ENCODE results near the gene CYP4F2. TPM values are rescaled to one million over a fixed set of nuclear protein-coding genes. Genes with fewer than 3 reads are reported as not detected.

The CYP4F2 gene
- polyA plus RNA-seq, 1 donor from 2014 or later, result not detected

- Histone ChIP-seq H3K9me2 (ENCODE audit: insufficient read depth, low read length) (no peaks in the 10 kb centered on the region), H4K20me1 (ENCODE audit: insufficient read depth) (no peaks in the 10 kb centered on the region), H3K4me2 (ENCODE audit: low read length) (no peak overlapping the region), H3K9ac (ENCODE audit: low read length) (no peak overlapping the region), H3K4me3 (ENCODE audit: low read length) (no peak overlapping the region), H3K27ac (ENCODE audit: low read length) (no peak overlapping the region), H2AFZ (ENCODE audit: low read depth, low read length) (no peak overlapping the region), H3K9me3 (ENCODE audit: low read length) (peaks cover 4% of the 10 kb centered on the region), H3K36me3 (ENCODE audit: insufficient read depth, low read length) (no peaks in the 10 kb centered on the region), H3F3A (ENCODE audit: insufficient read depth, low read length, poor library complexity, severe bottlenecking) (no peaks in the 10 kb centered on the region), H3K79me2 (replicated peaks; ENCODE audit: insufficient read depth, low read length) (no peaks in the 10 kb centered on the region), H3K27me3 (ENCODE audit: insufficient read depth, low read depth, low read length) (no peaks in the 10 kb centered on the region)
- TF ChIP-seq POLR2AphosphoS5 (IDR thresholded peaks at IDR 0.05), result no peak
- TF ChIP-seq TAF1 (IDR thresholded peaks at IDR 0.05; ENCODE audit: low read depth), result no peak
- no peak for TF ChIP-seq CTCF (IDR thresholded peaks at IDR 0.05; ENCODE audit: poor library complexity, severe bottlenecking)
- no peak for TF ChIP-seq EZH2 (IDR thresholded peaks at IDR 0.05; ENCODE audit: borderline replicate concordance, insufficient read depth, low read length, poor library complexity, severe bottlenecking)
- TF ChIP-seq RAD21 (conservative IDR thresholded peaks at IDR 0.05), result no peak
- TF ChIP-seq MXI1 (conservative IDR thresholded peaks at IDR 0.05; ENCODE audit: poor library complexity, severe bottlenecking), result no peak
Observed at GRCh38 chr19:15869873-15870272, 28.0 kb downstream of the CYP4F2 start.

- Histone ChIP-seq H4K20me1 (ENCODE audit: insufficient read depth) (no peaks in the 10 kb centered on the region), H3K4me2 (ENCODE audit: low read length) (no peak overlapping the region), H3F3A (ENCODE audit: insufficient read depth, low read length, poor library complexity, severe bottlenecking) (no peaks in the 10 kb centered on the region), H3K36me3 (ENCODE audit: insufficient read depth, low read length) (no peaks in the 10 kb centered on the region), H3K4me3 (ENCODE audit: low read length) (no peak overlapping the region), H3K9me3 (ENCODE audit: low read length) (no peaks in the 10 kb centered on the region), H3K79me2 (replicated peaks; ENCODE audit: insufficient read depth, low read length) (no peaks in the 10 kb centered on the region), H2AFZ (ENCODE audit: low read depth, low read length) (no peak overlapping the region), H3K27ac (ENCODE audit: low read length) (no peak overlapping the region), H3K27me3 (ENCODE audit: insufficient read depth, low read depth, low read length) (no peaks in the 10 kb centered on the region), H3K9ac (ENCODE audit: low read length) (no peak overlapping the region), H3K9me2 (ENCODE audit: insufficient read depth, low read length) (no peaks in the 10 kb centered on the region)
- TF ChIP-seq EP300 (conservative IDR thresholded peaks at IDR 0.05; ENCODE audit: poor library complexity, severe bottlenecking) (no peak), MXI1 (conservative IDR thresholded peaks at IDR 0.05; ENCODE audit: poor library complexity, severe bottlenecking) (no peak), CTCF (IDR thresholded peaks at IDR 0.05; ENCODE audit: poor library complexity, severe bottlenecking) (no peak), POLR2AphosphoS5 (IDR thresholded peaks at IDR 0.05) (no peak), REST (IDR thresholded peaks at IDR 0.05; ENCODE audit: borderline replicate concordance) (no peak), TAF1 (IDR thresholded peaks at IDR 0.05; ENCODE audit: low read depth) (no peak), EZH2 (IDR thresholded peaks at IDR 0.05; ENCODE audit: borderline replicate concordance, insufficient read depth, low read length, poor library complexity, severe bottlenecking) (no peak), RAD21 (conservative IDR thresholded peaks at IDR 0.05) (no peak), SMC3 (conservative IDR thresholded peaks at IDR 0.05; ENCODE audit: poor library complexity) (no peak)
Observed at GRCh38 chr19:15869109-15869555, 28.7 kb downstream of the CYP4F2 start.

Data from neural cell (in vitro differentiated cells).